ENCODE data around the gene TADA2B.

Gene TADA2B

DNA sequence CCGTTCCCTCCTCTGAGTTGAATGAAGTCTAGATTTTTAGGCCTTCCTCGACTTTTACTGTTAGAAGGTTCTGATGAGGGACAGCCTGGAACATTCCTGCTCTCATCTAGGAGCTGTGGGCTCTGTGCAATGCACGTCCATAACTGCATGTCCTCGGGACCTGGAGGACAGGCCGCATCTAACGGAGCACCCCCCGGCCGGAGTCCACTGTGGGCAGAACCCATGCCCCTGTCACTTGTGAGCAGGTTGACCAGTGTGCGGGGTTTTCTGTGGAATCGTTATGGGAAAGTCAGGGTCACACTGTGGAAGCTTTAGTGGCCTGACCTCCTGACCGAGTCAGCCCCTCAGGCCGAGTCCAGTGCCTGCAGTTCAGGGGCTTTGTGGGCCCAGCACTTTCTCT, 19.3 kb upstream of the TADA2B start:
- H2AFZ ChIP-seq (ENCODE audit: low read length): no peak overlapping the region
- no peaks in the 10 kb centered on the region for H3F3A ChIP-seq (ENCODE audit: insufficient read depth, low read length)
- H3K4me1 ChIP-seq (ENCODE audit: insufficient read depth, low read length, severe bottlenecking): no peaks in the 10 kb centered on the region
- no peaks in the 10 kb centered on the region for H3K9me2 ChIP-seq (ENCODE audit: low read depth, low read length)
- H3K9ac ChIP-seq (ENCODE audit: low read length): no peak overlapping the region
- H3K79me2 ChIP-seq (ENCODE audit: insufficient read depth, low read length): no peaks in the 10 kb centered on the region
- no peak overlapping the region for H3K27ac ChIP-seq (ENCODE audit: low read depth, low read length, poor library complexity, severe bottlenecking)
- no peaks in the 10 kb centered on the region for H3K27me3 ChIP-seq (ENCODE audit: insufficient read depth, low read length)
- no peak for TF ChIP-seq EZH2 (IDR thresholded peaks at IDR 0.05; ENCODE audit: borderline replicate concordance, low read length)
- TF ChIP-seq, protein P1, sequence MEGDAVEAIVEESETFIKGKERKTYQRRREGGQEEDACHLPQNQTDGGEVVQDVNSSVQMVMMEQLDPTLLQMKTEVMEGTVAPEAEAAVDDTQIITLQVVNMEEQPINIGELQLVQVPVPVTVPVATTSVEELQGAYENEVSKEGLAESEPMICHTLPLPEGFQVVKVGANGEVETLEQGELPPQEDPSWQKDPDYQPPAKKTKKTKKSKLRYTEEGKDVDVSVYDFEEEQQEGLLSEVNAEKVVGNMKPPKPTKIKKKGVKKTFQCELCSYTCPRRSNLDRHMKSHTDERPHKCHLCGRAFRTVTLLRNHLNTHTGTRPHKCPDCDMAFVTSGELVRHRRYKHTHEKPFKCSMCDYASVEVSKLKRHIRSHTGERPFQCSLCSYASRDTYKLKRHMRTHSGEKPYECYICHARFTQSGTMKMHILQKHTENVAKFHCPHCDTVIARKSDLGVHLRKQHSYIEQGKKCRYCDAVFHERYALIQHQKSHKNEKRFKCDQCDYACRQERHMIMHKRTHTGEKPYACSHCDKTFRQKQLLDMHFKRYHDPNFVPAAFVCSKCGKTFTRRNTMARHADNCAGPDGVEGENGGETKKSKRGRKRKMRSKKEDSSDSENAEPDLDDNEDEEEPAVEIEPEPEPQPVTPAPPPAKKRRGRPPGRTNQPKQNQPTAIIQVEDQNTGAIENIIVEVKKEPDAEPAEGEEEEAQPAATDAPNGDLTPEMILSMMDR (IDR thresholded peaks at IDR 0.05; ENCODE audit: low read length): no peak
- H3K9me3 ChIP-seq (ENCODE audit: low read length): no peaks in the 10 kb centered on the region
- no peaks in the 10 kb centered on the region for H4K20me1 ChIP-seq (ENCODE audit: insufficient read depth, low read length)
- H3K4me3 ChIP-seq (ENCODE audit: low read depth, low read length, poor library complexity, severe bottlenecking): no peak overlapping the region
- H3K36me3 ChIP-seq (ENCODE audit: insufficient read depth, low read length): peaks cover 7% of the 10 kb centered on the region; the same call in 1 of the 2 replicates
- H3K4me2 ChIP-seq (ENCODE audit: low read length): no peak overlapping the region

DNA sequence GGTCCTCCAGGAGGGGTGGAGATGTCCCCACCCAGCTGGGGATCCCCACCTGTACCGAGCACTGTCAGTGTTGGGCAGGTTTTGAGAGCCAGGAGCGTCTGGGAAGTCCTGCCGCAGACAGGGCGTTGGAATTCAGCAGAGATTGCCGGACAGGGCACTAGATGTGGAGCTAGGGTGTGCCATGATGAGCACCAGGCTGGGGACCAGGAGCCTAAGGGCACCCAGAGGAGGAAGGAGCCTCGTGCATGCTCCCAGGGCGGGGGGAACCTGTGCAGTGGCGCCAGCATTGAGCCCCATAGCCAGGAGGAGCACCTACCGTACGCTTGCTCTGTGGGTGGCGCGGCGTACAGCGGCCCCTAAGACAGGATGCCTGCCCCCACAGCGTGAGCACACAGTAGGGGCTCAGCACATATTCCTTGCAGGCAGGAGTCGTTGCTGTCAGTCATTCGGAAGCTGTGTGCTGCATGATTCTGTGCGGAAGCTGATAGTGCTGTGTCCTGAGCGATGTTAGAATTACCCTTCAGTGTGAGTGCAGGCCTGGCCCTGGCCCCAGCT, 18.8 kb upstream of the TADA2B start:
- Histone ChIP-seq H3K79me2 (ENCODE audit: insufficient read depth, low read length) (no peaks in the 10 kb centered on the region), H4K20me1 (ENCODE audit: insufficient read depth, low read length) (no peaks in the 10 kb centered on the region), H3K9ac (ENCODE audit: low read length) (no peak overlapping the region), H3K9me3 (ENCODE audit: low read length) (no peaks in the 10 kb centered on the region), H3K9me2 (ENCODE audit: low read depth, low read length) (no peaks in the 10 kb centered on the region), H3F3A (ENCODE audit: insufficient read depth, low read length) (no peaks in the 10 kb centered on the region), H3K4me3 (ENCODE audit: low read depth, low read length, poor library complexity, severe bottlenecking) (no peak overlapping the region), H3K36me3 (ENCODE audit: insufficient read depth, low read length) (peaks cover 7% of the 10 kb centered on the region; the same call in 1 of the 2 replicates), H3K4me2 (ENCODE audit: low read length) (no peak overlapping the region), H3K27ac (ENCODE audit: low read depth, low read length, poor library complexity, severe bottlenecking) (no peak overlapping the region), H3K4me1 (ENCODE audit: insufficient read depth, low read length, severe bottlenecking) (no peaks in the 10 kb centered on the region), H2AFZ (ENCODE audit: low read length) (no peak overlapping the region), H3K27me3 (ENCODE audit: insufficient read depth, low read length) (no peaks in the 10 kb centered on the region)
- TF ChIP-seq, protein P1 (IDR thresholded peaks at IDR 0.05; ENCODE audit: low read length): no peak
- no peak for TF ChIP-seq EZH2 (IDR thresholded peaks at IDR 0.05; ENCODE audit: borderline replicate concordance, low read length)

- no peak overlapping the region for H3K4me3 ChIP-seq (ENCODE audit: low read depth, low read length, poor library complexity, severe bottlenecking)
- no peak overlapping the region for H3K27ac ChIP-seq (ENCODE audit: low read depth, low read length, poor library complexity, severe bottlenecking)
- no peak overlapping the region for H3K4me2 ChIP-seq (ENCODE audit: low read length)
- H3K9me3 ChIP-seq (ENCODE audit: low read length): no peaks in the 10 kb centered on the region
- H4K20me1 ChIP-seq (ENCODE audit: insufficient read depth, low read length): no peaks in the 10 kb centered on the region
- H3K79me2 ChIP-seq (ENCODE audit: insufficient read depth, low read length): no peaks in the 10 kb centered on the region
- H3K36me3 ChIP-seq (ENCODE audit: insufficient read depth, low read length): peaks cover 7% of the 10 kb centered on the region; the same call in 1 of the 2 replicates
- no peaks in the 10 kb centered on the region for H3F3A ChIP-seq (ENCODE audit: insufficient read depth, low read length)
- H3K9me2 ChIP-seq (ENCODE audit: low read depth, low read length): no peaks in the 10 kb centered on the region
- H2AFZ ChIP-seq (ENCODE audit: low read length): no peak overlapping the region
- no peak overlapping the region for H3K9ac ChIP-seq (ENCODE audit: low read length)
- H3K27me3 ChIP-seq (ENCODE audit: insufficient read depth, low read length): no peaks in the 10 kb centered on the region
- no peaks in the 10 kb centered on the region for H3K4me1 ChIP-seq (ENCODE audit: insufficient read depth, low read length, severe bottlenecking)
- TF ChIP-seq, protein P1 (IDR thresholded peaks at IDR 0.05; ENCODE audit: low read length): no peak
- TF ChIP-seq EZH2 (IDR thresholded peaks at IDR 0.05; ENCODE audit: borderline replicate concordance, low read length): no peak
These were observed 18.1 kb upstream of the TADA2B start for GRCh38 chr4:7025040-7025602.

Measured in OCI-LY1 (cell line).